Suprapubic skin (tissue), 4 donors: ENCODE data around the gene CACNA2D3. TPM values are rescaled to one million over a fixed set of nuclear protein-coding genes. Genes with fewer than 3 reads are reported as not detected.

Source experiments
- DNase-seq, 2 donors: peaks; one replicate each; pipeline ENCODE4 v3.0.0-alpha.2; 2019; ENCODE audit warnings: low spot score in 2 of 2
- H3K27ac ChIP-seq: fragments of 200-600 bp; sonication (generic); one replicate; pipeline ENCODE4 v1.5.1; 2019
- H3K27me3 ChIP-seq: fragments of 200-600 bp; sonication (generic); one replicate; pipeline ENCODE4 v1.5.1; 2019
- H3K36me3 ChIP-seq: fragments of 200-600 bp; sonication (generic); one replicate; pipeline ENCODE4 v1.5.1; 2019
- H3K4me1 ChIP-seq: fragments of 200-600 bp; sonication (generic); one replicate; pipeline ENCODE4 v1.5.1; 2019
- H3K4me3 ChIP-seq: fragments of 200-600 bp; sonication (generic); one replicate; pipeline ENCODE4 v1.5.1; 2019; ENCODE audit warnings: mild to moderate bottlenecking
- H3K9me3 ChIP-seq: fragments of 200-600 bp; sonication (generic); one replicate; pipeline ENCODE4 v1.5.1; 2019
- EP300 ChIP-seq: sonication (generic); formaldehyde crosslinking; IDR thresholded peaks from one replicate; pipeline ENCODE4 v1.6.1; 2017; ENCODE audit warnings: antibody characterized with exemption
- POLR2A ChIP-seq, 2 donors: fragments of 450-650 bp; IDR thresholded peaks; one replicate each; pipeline ENCODE4 v1.6.1; 2017; ENCODE audit warnings: antibody characterized with exemption in 2 of 2, mild to moderate bottlenecking in 2 of 2, moderate library complexity in 2 of 2
- POLR2AphosphoS5 ChIP-seq, 3 donors: sonication (generic); formaldehyde crosslinking; IDR thresholded peaks; one replicate each; pipeline ENCODE4 v1.6.1; 2017; ENCODE audit warnings: antibody characterized with exemption in 3 of 3
- WGBS: methylation state at CpG from one replicate; pipeline ENCODE4 v1.1.5; 2018; 5-methylcytosine and 5-hydroxymethylcytosine counted together
- total RNA-seq, 4 donors: library from RNA; depleted of rRNA; stranded (reverse); fragments of >200 nt; gene quantifications; one replicate each; pipeline ENCODE4 v1.1.0, GENCODE V29; 2016
- TF ChIP-seq, protein P1 (sequence below), 2 donors: fragments of 200-600 bp in 1 of 2; fragments of 450-650 bp in 1 of 2; sonication (generic) in 1 of 2; IDR thresholded peaks; one replicate each; pipeline ENCODE4 v1.5.1; 2016 to 2019; ENCODE audit warnings: antibody characterized with exemption in 2 of 2, mild to moderate bottlenecking in 1 of 2, moderate library complexity in 1 of 2

CACNA2D3 gene
- total RNA-seq, 4 donors from 2014 or later, result 0.42 to 2.8 (median 0.95) TPM

DNA sequence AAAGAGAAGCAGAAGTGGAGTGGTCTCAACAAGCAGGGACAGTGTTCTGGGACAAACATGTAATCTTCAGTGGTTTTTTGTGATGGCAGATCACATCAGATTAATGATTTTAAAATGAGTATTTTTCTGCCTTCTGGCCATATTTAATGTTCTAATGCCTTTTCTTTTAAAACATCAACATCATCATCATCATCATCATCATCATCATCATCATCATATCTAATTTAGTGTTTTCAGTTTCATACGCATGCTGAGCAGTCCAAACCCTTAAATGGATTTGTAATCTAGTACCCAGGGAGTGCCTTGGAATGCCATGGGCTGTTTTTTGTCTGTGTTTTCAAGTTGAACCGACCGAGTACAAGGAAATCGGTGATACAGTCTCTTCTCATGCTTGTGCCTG lies 68.9 kb downstream of the CACNA2D3 start:
- no peak for DNase-seq
- no peaks in the 10 kb centered on the region for H3K36me3 ChIP-seq
- WGBS, result 89% methylated on average over 4 of the region's 4 CpGs
- no peak overlapping the region for H3K4me3 ChIP-seq
- H3K27me3 ChIP-seq, result no peaks in the 10 kb centered on the region
- H3K27ac ChIP-seq, result no peak overlapping the region
- no peak for TF ChIP-seq POLR2AphosphoS5 (IDR thresholded peaks at IDR 0.05)
- TF ChIP-seq EP300, result no peak
- TF ChIP-seq, protein P1, sequence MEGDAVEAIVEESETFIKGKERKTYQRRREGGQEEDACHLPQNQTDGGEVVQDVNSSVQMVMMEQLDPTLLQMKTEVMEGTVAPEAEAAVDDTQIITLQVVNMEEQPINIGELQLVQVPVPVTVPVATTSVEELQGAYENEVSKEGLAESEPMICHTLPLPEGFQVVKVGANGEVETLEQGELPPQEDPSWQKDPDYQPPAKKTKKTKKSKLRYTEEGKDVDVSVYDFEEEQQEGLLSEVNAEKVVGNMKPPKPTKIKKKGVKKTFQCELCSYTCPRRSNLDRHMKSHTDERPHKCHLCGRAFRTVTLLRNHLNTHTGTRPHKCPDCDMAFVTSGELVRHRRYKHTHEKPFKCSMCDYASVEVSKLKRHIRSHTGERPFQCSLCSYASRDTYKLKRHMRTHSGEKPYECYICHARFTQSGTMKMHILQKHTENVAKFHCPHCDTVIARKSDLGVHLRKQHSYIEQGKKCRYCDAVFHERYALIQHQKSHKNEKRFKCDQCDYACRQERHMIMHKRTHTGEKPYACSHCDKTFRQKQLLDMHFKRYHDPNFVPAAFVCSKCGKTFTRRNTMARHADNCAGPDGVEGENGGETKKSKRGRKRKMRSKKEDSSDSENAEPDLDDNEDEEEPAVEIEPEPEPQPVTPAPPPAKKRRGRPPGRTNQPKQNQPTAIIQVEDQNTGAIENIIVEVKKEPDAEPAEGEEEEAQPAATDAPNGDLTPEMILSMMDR (IDR thresholded peaks at IDR 0.05), result no peak
- TF ChIP-seq POLR2A (IDR thresholded peaks at IDR 0.05), result no peak
- no peaks in the 10 kb centered on the region for H3K9me3 ChIP-seq
- H3K4me1 ChIP-seq, result no peaks in the 10 kb centered on the region

GRCh38 chr3:54192026-54192425 lies 69.7 kb downstream of the CACNA2D3 start:
- 36% methylated on average over 1 of the region's 1 CpG for WGBS
- Histone ChIP-seq H3K9me3 (no peaks in the 10 kb centered on the region), H3K4me3 (no peak overlapping the region), H3K27me3 (no peaks in the 10 kb centered on the region), H3K4me1 (no peaks in the 10 kb centered on the region), H3K27ac (no peak overlapping the region), H3K36me3 (no peaks in the 10 kb centered on the region)
- DNase-seq, result no peak
- TF ChIP-seq EP300, result no peak
- TF ChIP-seq POLR2A (IDR thresholded peaks at IDR 0.05), result no peak
- TF ChIP-seq, protein P1 (IDR thresholded peaks at IDR 0.05), result no peak
- TF ChIP-seq POLR2AphosphoS5 (IDR thresholded peaks at IDR 0.05), result no peak

DNA sequence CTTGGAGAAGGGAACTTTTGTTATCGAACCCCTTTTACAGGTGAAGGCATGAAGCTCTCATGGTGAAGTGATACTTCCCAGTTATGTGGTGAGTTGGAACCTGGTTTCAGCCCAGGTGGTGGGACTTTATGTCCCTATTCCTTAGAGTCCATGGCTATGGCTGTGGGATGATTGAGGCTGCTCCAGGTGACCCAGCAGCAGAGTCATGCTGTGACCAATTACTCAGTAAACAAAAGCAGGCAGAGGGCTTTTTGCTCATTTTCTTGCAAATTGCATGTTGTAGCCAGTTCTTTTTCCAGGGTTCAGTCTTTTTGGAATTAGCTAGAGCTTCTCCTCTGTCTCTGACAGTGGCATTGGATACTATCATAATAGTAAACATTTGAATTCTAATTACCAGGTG lies 70.7 kb downstream of the CACNA2D3 start:
- 100% methylated on average over 1 of the region's 1 CpG for WGBS
- TF ChIP-seq EP300 (no peak), POLR2A (IDR thresholded peaks at IDR 0.05) (no peak), POLR2AphosphoS5 (IDR thresholded peaks at IDR 0.05) (no peak)
- TF ChIP-seq, protein P1 (IDR thresholded peaks at IDR 0.05), result no peak
- H3K9me3 ChIP-seq, result no peaks in the 10 kb centered on the region
- DNase-seq, result no peak
- no peak overlapping the region for H3K27ac ChIP-seq
- H3K4me1 ChIP-seq, result no peaks in the 10 kb centered on the region
- no peak overlapping the region for H3K4me3 ChIP-seq
- no peaks in the 10 kb centered on the region for H3K27me3 ChIP-seq
- no peaks in the 10 kb centered on the region for H3K36me3 ChIP-seq

- Histone ChIP-seq H3K4me1 (no peaks in the 10 kb centered on the region), H3K4me3 (no peak overlapping the region), H3K27ac (no peak overlapping the region), H3K9me3 (no peaks in the 10 kb centered on the region), H3K36me3 (no peaks in the 10 kb centered on the region), H3K27me3 (no peaks in the 10 kb centered on the region)
- TF ChIP-seq POLR2AphosphoS5 (IDR thresholded peaks at IDR 0.05) (no peak), POLR2A (IDR thresholded peaks at IDR 0.05) (no peak), EP300 (no peak)
- TF ChIP-seq, protein P1 (IDR thresholded peaks at IDR 0.05), result no peak
- DNase-seq, result no peak
- WGBS, result 76% methylated on average over 9 of the region's 9 CpGs
Measured at GRCh38 chr3:54196360-54196991, 74.1 kb downstream of the CACNA2D3 start.

DNA sequence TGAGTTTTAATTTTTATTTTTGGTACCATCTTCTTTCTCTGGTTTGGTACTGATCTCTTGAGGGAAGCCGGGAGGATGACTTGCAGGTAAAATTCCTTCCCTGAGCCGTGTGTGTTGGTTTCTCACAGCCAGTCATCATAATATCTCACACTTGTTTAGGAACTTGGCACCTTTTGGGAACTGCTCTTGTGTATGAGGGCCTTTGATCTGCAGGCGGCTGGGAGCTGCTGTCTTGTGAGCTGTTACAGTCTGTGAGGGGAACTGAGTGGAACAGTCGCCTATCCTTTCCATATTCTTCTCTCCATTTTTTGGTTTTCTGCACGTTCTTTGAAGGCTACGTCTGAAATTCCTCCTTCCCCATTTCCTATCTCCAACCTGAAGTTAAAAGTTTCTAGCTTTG lies 75.2 kb downstream of the CACNA2D3 start:
- 65% methylated on average over 6 of the region's 6 CpGs for WGBS
- DNase-seq, result no peak
- Histone ChIP-seq H3K36me3 (no peaks in the 10 kb centered on the region), H3K9me3 (no peaks in the 10 kb centered on the region), H3K4me3 (no peak overlapping the region), H3K4me1 (no peaks in the 10 kb centered on the region), H3K27me3 (no peaks in the 10 kb centered on the region), H3K27ac (no peak overlapping the region)
- TF ChIP-seq, protein P1 (IDR thresholded peaks at IDR 0.05), result no peak
- TF ChIP-seq POLR2A (IDR thresholded peaks at IDR 0.05), result no peak
- TF ChIP-seq POLR2AphosphoS5 (IDR thresholded peaks at IDR 0.05), result no peak
- no peak for TF ChIP-seq EP300
